ENCODE results near the gene MRPS34.

The MRPS34 gene

DNA sequence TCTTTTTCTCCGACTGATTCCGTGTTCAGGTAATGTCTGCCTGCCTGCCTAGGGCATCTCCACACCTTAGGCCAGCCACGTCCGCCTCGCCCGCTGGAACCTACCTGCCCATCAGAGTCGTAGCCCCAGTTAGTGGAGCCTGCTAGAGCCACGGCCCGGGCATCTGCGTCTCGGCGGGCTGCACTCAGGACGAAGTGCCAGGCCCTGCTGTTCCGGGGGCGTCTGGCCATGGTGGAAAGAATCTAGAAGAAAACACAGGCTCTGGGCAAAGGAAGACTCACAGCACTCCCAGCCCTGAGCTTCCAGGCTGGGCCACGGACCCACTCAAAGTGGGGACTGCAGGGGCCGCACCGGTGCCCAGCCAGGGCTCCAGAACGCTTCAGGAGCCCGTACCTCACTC lies 8.3 kb upstream of the MRPS34 start:
- DNase-seq: no peak

DNA sequence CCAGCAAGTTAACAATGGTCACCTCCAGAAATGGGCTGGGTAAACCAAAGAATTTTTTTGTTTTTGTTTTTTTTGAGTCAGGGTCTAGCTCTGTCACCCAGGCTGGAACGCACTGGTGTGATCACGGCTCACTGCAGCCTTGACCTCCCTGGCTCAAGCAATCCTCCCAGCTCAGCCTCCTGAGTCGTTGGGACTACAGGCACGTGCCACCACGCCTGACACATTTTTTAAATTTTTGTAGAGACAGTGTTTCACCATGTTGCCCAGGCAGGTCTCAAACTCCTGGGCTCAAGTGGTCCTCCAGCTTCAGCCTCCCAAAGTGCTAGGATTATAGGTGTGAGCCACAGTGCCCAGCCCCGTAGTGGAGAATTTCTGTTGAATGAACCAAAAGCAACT lies 7.7 kb upstream of the MRPS34 start:
- DNase-seq: no peak

DNA sequence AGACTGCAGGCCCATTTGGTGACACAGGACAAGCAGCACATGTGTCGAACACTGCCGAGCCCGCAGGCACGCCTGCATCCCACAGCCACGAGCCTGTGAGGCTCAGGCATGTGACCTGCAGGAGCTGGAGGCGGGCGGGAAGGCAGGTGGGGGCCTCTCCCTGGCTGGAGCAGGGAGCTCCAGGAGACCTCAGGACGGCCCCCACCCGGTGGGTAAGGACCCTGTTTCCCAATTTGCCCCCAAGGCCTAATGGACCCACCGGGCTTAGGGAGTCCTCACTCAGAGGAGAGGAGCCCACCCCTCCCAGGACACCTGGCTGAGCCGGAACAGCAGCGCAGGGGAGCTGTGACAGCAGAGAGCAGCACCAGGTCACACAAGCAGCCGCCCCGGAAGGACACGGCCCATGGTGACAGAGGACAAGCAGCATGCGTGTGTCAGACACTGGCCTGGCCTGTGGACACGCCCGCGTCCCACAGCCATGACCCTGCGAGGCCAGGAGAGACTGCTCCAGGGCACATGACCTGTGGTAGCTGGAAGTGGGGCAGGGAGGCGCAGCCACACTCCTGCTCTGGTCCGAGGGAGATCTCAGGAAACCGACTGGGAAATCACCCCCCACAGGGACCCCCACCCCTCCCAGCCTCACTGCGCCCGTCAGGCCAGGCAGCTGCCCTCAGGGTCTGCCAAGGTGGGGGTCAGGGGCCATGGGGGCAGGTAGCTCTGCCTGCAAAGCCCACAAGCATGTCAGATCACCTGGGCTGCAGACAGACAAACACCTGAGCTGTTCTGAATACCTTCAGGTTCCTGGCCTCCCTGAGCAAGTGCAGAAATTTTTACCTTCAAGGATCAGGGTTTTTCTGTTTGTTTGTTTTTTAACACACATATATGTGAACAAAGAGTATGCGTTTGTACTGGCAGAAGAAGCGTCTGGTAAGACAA lies 7.1 kb upstream of the MRPS34 start:
- no peak for DNase-seq

DNA sequence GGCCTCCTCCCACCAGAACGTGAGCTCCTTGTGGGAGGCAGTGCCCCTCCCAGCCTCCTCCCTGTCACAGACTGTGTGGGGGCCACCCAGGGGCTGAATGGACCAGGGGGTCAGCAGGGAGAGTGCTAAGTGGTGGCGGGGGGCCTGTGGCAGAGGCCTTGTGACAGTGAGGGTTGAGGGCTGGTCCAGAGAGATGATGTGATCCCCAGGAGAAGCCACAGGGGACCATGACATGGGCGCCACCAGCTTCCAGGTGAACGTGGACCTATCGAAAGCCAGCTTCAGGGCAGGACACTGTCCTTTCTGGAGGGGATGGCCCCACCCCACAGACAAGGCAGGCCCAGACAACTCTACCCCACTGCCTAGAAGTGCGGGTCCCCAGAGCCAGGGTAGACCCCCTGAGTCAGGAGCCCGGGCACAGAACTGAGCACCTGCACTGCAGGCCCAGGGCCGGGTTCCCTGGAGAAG lies 6.3 kb upstream of the MRPS34 start:
- no peak for DNase-seq

- no peak for DNase-seq
Measured at GRCh38 chr16:1778200-1779179, 5.6 kb upstream of the MRPS34 start.

DNA sequence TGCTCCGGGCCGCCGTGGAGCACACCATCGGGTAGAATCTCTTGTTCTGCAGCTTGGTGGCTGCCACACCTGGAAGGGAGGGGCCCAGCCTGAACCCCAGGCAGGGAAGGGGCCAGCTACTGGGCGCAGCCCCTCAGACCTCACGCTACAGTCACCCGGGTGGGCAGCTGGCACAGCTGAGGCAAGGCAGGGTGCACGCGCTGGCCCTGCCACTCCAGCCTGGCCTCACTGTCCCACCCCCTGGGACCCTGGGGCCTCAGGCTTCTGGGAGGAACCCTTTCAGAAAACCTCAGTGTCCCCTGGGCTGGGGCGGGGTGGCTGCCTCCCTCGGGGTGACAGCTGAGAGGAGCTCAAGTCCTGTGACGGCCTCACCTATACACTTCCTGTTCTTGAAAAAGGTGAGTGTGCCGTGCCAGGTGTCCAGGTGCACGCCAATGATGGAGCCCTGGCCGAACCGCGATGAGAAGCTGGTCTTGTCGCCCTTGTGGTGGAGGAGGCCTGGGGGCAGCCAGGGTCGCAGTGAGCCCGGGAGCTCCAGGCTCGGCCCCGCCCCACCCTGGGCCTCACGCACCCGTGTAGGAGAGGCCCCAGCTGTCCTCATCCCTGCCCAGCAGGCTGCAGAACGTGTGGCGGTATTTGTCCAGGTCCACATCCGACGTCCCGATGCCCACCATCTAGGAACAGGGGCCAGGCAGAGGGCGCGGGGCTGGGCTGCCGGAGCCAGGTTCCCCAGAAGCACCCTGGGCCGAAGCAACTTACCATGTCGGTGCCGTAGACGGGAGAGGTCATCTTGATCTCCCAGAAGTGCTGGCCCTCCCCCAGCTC lies 4.7 kb upstream of the MRPS34 start:
- DNase-seq: no peak

DNA sequence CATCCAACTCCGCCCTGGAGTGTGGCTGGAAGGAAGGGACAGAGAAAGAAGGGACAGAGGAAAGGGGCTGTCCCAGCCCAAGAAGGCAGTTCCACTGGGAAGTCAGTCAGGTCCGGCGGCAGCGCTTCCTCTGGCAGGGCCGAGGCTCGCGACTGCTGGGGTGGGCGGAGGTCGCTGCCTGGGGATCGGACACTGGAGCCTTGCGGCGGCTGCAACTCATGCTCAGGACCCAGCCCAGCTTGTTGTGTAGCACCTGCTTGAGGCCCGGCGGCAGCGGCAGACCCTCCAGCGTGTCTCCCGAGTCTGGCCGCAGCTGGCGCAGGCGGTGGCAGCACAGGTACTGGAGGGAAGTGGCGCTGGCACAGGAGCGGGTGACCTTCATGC lies 4.0 kb upstream of the MRPS34 start:
- no peak for DNase-seq

- no peak for DNase-seq
Measured at GRCh38 chr16:1776672-1776955, 3.7 kb upstream of the MRPS34 start.

DNA sequence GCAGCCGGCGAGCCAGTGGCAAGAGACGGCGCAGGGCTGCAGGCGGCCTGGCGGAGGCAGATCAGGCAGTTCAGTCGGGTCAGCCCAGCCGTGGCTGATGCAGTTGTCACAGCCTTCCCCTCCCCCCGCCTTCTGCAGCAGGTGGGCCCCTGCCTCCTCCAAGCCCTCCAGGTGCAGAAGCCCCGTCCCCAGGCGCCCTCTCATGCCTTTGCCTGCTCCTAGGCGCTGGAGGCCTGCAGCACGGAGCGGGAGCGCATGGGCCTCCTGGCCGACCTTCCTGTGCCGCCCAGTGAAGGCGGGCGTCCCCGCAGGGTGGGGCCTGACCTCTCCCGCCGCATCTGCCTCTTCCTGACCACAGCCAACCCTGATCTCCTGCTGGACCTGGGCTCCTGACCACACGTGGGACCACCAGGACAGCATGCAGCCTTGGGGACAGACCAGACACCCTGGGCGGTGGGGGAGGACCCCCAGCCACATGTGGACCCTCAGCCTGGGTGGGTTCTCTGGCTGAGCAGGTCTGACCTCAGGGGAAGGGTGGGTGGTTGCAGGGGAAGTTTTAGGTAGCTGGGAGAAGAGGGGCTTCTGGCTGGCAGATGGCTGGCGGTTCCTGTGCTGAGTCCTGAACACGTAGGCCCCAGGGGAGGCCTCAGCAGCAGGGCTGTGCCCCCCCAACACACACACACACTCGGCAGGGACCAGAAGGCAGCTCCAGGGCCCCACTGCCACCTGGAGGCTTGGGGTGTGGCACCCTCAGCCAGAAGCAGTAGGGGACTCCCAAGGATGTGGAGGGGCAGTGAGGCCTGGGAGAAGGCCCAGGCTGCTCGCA lies 3.1 kb upstream of the MRPS34 start:
- DNase-seq: no peak

GRCh38 chr16:1775006-1775845 lies 2.3 kb upstream of the MRPS34 start:
- no peak for DNase-seq

DNA sequence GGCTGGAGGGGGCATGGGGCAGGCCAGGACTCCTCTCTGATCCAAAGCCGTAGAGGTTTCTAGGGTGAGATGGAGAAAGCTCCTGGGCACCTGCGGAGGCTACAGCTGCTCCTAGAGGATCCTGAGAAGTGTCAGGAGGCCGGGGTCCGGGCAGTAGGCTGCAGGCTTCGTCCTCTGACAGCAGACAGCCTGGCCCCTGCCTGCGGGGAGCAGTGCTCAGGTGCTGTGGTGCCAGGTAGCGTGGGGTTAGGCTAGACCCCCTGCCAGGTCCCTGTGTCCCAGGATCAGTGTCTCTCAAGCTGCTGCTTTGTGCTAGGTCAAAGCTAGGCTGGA lies 1.5 kb upstream of the MRPS34 start:
- no peak for DNase-seq

- no peak for DNase-seq
Measured at GRCh38 chr16:1773703-1774447, 941 bp upstream of the MRPS34 start.

DNA sequence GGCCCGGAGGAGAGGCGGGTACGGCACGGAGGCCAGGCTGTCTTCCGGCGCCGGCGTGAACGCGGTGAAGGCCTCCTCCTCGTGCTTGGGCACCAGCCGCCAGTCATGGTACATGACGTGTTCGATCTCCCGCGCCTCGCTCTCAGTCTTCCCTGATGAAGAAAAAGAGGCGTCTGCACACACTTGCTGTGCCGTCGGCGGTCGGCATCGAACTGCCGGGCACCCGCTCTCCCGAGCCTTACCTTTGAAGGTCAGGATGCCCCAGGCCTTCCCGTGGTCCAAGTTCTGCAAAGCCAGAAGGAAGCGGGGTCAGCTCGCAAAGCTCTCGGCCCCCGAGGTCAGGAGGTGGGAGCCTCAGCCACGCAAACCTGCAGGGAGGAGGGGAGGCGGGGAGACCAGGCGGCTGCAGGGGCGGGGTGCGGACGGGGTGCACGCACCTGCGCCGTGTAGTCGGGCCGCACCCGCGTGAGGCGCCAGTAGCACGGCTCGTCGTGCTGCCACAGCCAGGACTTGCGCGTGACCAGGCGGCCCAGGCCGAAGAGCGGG lies 499 bp downstream of the MRPS34 start, which contains the start of gene EME2:
Gene EME2 (plus strand): TSS at position 449 of the 546 bp plus-strand sequence. CDS start 418 bp downstream, outside the sequence.
- peak; percentile 41 for DNase-seq

GRCh38 chr16:1771864-1772361 lies 1.0 kb downstream of the MRPS34 start:
- no peak for DNase-seq

DNA sequence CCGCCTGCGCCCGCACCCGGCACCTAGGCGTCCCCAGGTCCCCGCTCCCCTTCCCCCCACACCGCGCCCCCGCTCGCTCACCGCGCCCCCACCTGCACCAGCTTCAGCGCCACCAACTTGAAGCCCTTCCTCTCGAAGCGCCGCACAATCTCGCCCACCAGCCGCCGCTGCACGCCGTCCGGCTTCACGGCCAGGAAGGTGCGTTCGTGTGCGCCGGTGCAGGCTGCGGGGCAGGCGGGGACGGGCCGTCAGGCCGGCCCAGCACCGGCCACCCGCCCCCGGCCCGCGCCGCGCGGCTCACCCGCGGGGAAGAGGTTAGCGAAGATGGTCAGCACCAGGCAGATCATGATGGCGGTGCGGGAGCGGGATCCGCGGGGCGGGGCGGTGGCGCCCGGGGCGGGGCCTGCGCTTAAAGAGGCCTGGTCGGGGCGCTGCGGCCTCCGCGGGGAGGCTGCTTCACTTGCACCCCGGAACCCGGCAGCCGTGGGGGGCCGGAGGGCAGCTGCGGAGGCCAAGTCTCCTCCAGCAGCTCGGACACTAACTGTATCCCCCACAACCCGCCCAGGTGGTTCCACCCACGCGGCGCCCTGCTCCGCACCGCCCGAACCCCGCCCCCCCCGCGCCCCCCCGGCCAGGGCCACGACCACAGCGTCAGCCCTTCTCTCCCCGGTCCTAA lies 1.6 kb downstream of the MRPS34 start, which contains the start of gene NME3:
Gene NME3 (minus strand): TSS at position 356 of the 676 bp plus-strand sequence. CDS start 9 bp downstream, at position 347.
- DNase-seq: peak; percentile 63

GRCh38 chr16:1770328-1771187 lies 2.4 kb downstream of the MRPS34 start:
- peak; percentile 40 for DNase-seq

DNA sequence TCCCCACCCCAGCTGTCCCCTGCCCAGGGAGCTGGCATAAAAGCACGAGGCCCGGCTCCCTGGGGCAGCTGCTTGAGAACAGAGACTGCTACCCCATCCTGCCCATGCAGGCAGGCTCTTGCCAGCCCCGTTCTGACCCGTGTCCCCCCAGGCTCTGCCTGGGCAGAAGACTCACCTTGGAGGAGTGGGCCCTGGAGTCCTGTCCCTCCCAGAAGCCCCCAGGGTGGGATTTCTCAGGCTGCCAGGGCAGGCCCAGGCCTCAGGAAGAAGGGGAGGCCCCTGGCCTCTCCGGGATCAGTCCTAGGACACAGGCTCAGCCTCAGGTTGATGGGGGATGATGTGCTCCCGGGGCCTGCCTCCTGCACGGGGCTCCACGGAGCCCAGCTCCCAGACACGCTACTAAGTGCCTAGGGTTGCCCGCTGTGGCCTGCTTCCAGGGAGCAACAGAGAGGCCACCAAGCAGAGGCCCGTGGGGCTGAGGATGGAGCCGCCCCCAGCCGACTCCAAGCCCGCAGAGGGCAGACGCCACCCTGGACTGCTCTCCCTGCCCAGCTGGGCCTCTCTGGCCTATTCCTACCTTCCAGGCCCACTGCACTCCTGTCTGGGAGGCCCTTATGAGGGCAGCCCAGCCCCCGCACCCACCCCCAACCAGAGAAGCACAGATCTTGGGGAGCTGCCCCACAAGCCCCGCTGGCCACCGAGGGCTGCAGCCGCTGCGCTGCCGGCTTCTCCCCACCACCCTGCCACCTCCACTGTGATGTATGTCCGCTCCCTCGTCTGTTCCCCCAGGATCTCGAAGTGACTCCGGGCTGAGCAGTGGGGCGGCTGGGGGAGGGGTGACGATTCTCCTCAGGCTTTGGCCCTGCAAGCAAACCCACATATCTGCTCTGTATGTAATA lies 3.3 kb downstream of the MRPS34 start:
- no peak for DNase-seq

Data from central memory CD4-positive, alpha-beta T cell (primary cell).